Fibroblast of gingiva (primary cell): ENCODE data around the gene BTBD1.
"Not testable (repeated sequence)": the region's sequence is repeated elsewhere in the genome, so short reads cannot be mapped to it uniquely, and the experiment has no call there.

Experiments used
- DNase-seq: peaks from one replicate; pipeline ENCODE4 v3.0.0-alpha.2; 2011; ENCODE audit warnings: low read depth

The BTBD1 gene

DNA sequence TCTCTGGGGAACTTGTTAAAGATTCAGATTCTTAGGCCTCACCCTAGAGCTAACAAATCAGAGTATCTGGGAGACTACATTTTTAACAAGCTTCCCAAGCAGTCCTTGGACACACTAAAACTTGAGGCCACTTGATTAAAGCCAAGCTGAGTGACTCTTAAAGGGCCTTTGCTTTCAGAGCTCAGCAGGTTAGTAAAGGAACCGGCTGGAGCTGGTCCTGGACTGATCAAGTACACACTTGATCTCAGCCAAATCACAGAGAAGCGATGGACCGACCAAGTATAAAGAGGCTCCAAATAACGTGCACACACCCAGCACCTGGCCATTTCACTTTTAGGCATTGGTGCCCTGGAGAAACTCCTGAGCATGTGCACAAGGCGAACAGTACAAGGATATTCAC lies 27.5 kb upstream of the BTBD1 start:
- DNase-seq = no peak

- no peak for DNase-seq
Observed at GRCh38 chr15:83092309-83092976, 25.4 kb upstream of the BTBD1 start.

GRCh38 chr15:83091965-83092308 lies 24.9 kb upstream of the BTBD1 start:
- not testable (repeated sequence) for DNase-seq

- DNase-seq = no peak
Observed at GRCh38 chr15:83090465-83090864, 23.4 kb upstream of the BTBD1 start.

- no peak for DNase-seq
Observed at GRCh38 chr15:83088876-83089275, 21.8 kb upstream of the BTBD1 start.

DNA sequence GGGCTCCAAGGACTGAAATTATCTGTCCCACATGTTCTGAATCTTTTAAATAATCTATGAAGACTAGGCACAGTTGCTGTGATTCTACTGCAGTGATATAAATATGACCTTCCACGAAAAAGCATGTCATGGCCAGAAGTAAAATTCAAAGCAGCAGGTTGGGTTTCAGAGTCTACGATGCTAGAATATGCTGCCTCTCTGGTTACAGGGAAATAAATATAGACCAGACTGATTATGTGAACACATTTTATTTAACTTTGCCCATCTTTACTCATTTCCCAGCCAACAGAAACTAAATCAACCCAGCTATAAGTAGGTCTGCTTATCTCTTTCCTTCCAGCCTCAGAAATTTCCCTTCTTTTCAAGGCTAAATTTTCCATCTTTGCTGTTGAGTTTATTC lies 20.5 kb upstream of the BTBD1 start:
- DNase-seq = no peak

GRCh38 chr15:83085864-83086552 lies 19.0 kb upstream of the BTBD1 start:
- DNase-seq = not testable (repeated sequence)

DNA sequence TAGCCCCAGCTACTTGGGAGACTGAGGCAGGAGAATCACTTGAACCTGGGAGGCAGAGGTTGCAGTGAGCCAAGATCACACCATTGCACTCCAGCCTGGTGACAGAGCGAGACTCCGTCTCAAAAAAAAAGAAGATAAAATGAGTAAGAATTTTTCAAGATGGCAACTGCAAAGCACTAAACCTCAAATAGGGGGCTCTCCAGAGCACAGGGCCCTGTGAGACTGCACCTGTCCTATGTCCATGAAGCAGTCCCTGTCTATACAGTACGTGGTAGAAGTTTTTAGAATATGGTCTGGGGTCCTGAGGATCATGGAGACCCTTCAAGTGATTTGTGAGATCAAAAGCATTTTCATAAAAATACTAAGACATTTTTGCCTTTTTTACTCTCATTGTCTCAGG lies 18.4 kb upstream of the BTBD1 start:
- DNase-seq = not testable (repeated sequence)

- DNase-seq = no peak
Observed at GRCh38 chr15:83082730-83083386, 15.8 kb upstream of the BTBD1 start.

DNA sequence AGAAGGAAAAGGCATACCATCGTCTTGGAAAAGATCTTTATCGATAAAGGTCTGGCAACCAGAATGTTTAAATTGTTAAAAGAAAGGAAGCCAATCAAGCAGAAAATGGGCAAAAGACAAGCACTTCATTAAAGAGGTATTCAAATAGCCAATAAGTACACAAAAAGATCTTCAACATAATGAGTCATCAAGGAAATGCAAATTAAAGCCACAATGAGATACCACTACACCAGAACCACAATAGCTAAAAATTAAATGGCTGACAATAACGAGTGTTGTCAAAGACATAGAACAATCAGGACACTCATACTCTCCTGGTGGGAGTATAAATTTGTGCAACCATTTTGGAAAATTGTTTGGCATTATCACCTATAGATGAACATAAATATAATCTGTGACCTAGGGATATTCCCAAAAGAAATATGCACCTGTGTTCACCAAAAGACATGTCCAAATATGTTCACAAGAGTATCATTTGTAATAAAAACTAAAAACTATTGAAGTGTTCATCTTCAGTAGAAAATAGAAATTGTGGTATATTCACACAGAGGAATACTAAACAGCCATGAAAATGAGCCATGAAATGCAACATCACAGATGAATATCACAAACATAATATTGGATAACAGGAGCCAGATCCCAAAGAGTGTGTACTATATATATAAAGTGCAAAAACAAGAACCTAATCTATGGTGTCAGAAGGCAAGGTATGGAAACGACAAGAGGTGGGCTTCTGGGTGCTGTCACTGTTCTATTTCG lies 14.4 kb upstream of the BTBD1 start:
- DNase-seq = no peak

- no peak for DNase-seq
Observed at GRCh38 chr15:83078712-83079111, 11.7 kb upstream of the BTBD1 start.

- DNase-seq = no peak
Observed at GRCh38 chr15:83077491-83078230, 10.6 kb upstream of the BTBD1 start.

DNA sequence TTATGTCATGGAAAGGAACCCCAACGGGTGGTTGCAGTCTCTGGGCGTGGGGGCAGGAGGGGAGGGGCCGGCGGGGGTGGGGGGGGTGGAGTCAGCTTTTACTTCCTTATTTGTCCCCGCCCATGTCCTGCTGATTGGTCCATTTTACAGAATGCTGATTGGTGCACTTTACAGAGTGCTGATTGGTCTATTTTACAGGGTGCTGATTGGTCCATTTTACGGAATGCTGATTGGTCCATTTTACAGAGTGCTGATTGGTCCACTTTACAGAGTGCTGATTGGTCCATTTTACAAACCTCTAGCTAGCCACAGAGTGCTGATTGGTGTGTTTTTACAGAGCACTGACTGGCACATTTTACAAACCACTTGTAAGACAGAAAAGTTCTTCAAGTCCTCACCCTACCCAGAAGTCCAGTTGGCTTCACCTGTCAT lies 2.2 kb upstream of the BTBD1 start:
- not testable (repeated sequence) for DNase-seq

- no peak for DNase-seq
Observed at GRCh38 chr15:83068054-83068453, 1.0 kb upstream of the BTBD1 start.

DNA sequence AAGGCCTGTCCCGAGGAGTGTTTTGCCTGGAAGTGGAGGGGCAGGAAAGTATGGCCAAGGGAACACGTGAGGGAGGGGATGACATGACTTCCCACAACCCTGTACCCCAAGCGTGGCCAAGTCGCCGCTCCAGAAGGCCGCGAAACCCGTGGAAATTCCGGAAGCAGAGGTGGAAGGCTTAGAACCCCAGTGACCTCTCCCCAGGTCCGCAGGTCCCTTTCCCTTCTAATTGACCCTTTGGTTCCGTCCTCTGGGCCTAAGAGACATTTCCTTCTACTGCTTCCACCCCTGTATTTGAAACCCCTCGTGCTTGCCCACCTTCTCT lies 548 bp upstream of the BTBD1 start:
- DNase-seq = no peak

DNA sequence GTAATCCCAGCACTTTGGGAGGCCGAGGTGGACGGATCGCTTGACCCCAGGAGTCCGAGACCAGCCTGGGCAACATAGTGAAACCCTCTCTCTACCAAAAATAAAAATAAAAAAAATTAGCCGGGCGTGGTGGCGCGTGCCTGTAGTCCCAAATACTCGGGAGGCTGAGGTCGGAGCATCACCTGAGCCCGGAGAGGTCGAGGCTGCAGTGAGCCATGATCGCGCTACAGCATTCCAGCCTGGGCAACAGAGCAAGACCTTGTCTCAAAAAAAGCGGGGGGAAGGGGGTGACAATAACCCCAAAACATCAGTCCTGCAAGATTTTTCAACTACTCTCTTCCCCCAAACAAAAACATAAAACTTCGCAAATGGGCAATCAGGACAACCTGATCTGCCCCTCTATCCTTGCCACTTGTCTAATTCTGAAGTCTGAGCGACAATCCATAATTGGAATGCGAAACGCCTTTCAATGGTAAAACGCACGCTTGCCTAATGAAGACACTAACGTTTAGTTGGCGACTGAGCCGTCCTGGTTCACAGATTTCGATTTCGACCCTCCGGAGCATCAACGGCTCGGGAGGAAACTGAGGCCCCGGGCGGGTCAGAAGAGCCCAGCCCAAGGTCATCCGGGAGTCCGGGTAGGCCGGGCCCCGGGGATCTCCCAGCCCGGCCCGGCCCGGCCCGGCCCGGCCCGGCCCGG lies 868 bp downstream of the BTBD1 start:
- DNase-seq = no peak

DNA sequence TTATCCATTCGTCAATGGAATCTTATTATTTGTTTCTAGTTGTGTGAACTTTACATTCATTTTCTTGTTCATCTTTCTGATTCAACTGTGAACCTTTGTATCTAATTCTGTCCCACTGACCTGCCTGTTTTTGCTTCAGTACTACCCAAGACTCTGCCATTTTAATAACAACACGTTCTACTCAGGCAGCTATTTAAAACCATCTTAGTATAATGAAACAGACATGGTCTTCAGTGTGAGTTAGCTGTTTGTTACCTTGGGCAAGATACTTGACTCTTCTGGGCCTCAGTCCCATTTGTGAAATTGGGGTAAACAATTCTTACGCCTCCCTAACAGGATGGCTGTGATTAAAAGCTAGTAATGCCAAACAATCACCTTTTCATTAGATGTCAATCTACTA lies 1.6 kb downstream of the BTBD1 start:
- DNase-seq = peak; percentile 17

DNA sequence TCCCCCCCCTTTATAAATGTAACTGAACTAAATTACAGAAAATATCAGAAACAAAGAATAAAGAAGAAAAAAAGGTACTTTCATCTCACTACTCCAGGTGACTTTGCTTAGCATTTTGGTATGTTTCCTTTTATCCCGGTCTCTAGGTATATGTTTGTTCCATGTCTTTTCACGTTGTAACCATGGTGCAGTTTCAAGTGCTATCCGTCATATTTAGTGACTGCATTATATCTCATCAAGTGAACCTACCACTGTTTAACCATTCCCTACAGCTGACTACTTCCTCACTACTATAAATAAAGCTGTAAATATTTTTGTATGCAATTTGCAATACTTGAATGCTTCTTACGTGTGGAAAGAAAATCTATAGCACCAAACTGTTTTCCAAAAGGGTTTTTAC lies 2.2 kb downstream of the BTBD1 start:
- no peak for DNase-seq

DNA sequence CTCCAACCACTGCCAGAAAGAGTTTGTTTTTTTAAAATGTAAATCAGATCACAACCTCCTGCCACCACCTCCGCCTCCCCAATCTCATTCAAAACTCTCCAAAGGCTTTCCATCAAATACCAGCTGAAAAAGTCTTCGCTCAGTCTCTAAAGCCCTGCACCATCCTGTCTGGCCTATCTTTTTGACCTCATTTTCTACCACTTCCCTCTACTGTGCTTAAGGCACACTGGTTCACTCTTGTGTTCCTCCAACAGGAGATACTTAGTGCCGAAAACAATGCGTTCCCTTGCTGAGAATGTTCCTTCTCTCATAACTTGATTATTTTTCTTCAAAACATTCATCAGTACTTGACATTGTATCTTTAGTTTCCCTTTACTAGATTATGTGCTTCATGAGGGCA lies 3.5 kb downstream of the BTBD1 start:
- DNase-seq = no peak

- no peak for DNase-seq
Observed at GRCh38 chr15:83062768-83063180, 4.3 kb downstream of the BTBD1 start.

DNA sequence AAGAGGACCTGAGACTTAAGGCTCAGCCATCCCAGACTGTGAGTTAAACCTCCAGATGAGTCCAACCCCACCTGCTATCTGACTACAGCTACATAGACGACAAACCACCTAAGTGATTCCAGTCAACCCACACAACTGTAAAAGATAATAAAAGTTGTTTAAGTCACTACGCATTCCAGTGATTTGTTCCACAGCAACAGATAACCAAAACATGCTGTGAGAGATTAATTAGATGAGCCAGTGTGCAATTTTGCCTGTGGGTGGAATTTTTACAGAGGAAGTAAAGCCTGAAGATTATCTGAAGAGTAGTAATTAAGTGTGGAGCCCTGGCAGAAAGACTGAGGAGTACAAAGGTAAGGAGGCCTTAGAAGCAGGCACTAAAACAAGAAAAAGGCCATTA lies 5.4 kb downstream of the BTBD1 start:
- peak; percentile 36 for DNase-seq
